K562 (cell line): Measurements from ENCODE around the gene IGSF21. TPM values are rescaled to one million over a fixed set of nuclear protein-coding genes. Genes with fewer than 3 reads are reported as not detected.

Source experiments
- CBX2 ChIP-seq: fragments of 200-600 bp; sonication (generic); IDR thresholded peaks from one replicate; pipeline ENCODE4 v1.6.1; 2012; ENCODE audit warnings: mild to moderate bottlenecking, low read length, inconsistent platforms; ENCODE audit not compliant: insufficient read depth, poor library complexity, severe bottlenecking
- HDAC3 ChIP-seq: fragments of 450-650 bp; IDR thresholded peaks from 2 replicates; pipeline ENCODE4 v1.6.1; 2018; ENCODE audit warnings: borderline replicate concordance, mild to moderate bottlenecking, moderate library complexity; ENCODE audit not compliant: partially characterized antibody
- RCOR1 ChIP-seq, 2 experiments: IDR thresholded peaks; 2 replicates each; pipeline ENCODE4 v1.6.1; 2012; ENCODE audit warnings: low read depth in 2 of 2, low read length in 2 of 2, borderline replicate concordance in 1 of 2, improper control_type of control experiment in 1 of 2
- RFX5 ChIP-seq: IDR thresholded peaks from 2 replicates; pipeline ENCODE4 v1.6.1; 2011; ENCODE audit warnings: low read depth, mild to moderate bottlenecking, improper control_type of control experiment, low read length
- SIN3B ChIP-seq: fragments of 450-650 bp; IDR thresholded peaks from 2 replicates; pipeline ENCODE4 v1.6.1; 2017; ENCODE audit warnings: low read depth, mild to moderate bottlenecking, moderate library complexity
- SRF ChIP-seq, 2 experiments: fragments of 250-450, 450-650 bp in 1 of 2; sonication (Bioruptor Pico) in 1 of 2; sonication (generic) in 1 of 2; formaldehyde crosslinking; IDR thresholded peaks; 2 replicates each; pipeline versions ENCODE4 v1.5.0 to v1.5.1; 2020 to 2022; ENCODE audit warnings: mild to moderate bottlenecking in 1 of 2, missing genetic modification reagents in 1 of 2
- TEAD1 ChIP-seq, 2 experiments: fragments of 450-650 bp in 1 of 2; sonication (generic) in 1 of 2; formaldehyde crosslinking; IDR thresholded peaks; 2 replicates each; pipeline versions ENCODE4 v1.4.0 to v1.8.0; 2020 to 2022; ENCODE audit warnings: mild to moderate bottlenecking in 2 of 2, missing genetic modification reagents in 1 of 2
- ZNF583 ChIP-seq: fragments of 250-450 bp; sonication (Bioruptor Pico); IDR thresholded peaks from 2 replicates; pipeline ENCODE4 v1.4.0; 2020
- polyA plus RNA-seq, 8 experiments: library from polyadenylated mRNA; depleted of rRNA in 4 of 8; stranded (reverse) in 5 of 8; unstranded in 3 of 8; fragments of >200 nt; fragmentation: Nextera tagmentation in 2 of 8; fragmentation: Illumina TruSeq in 1 of 8; extraction: Ambion mirVana in 2 of 8; extraction: Trizol in 1 of 8; gene quantifications; 2 replicates each; pipeline versions ENCODE4 v1.2.1 to v1.2.3, GENCODE V29; 2011 to 2014; ENCODE audit warnings: inconsistent platforms in 1 of 8, missing spikeins in 1 of 8
- total RNA-seq, 7 experiments: library from RNA; depleted of rRNA in 6 of 7; stranded (reverse); fragments of >200 nt in 6 of 7; fragmentation: Illumina TruSeq in 2 of 7; extraction: Trizol in 2 of 7; gene quantifications; 2 replicates each; pipeline versions ENCODE4 v1.2.1 to v1.2.3, GENCODE V29; 2011 to 2021; ENCODE audit warnings: low replicate concordance in 1 of 7
- TF ChIP-seq, protein P1 (sequence below), 2 experiments: fragments of 450-650 bp; IDR thresholded peaks; 2 replicates each; pipeline ENCODE4 v1.6.1; 2016; ENCODE audit warnings: mild to moderate bottlenecking in 2 of 2, borderline replicate concordance in 1 of 2, low read depth in 1 of 2, moderate library complexity in 1 of 2
- TF ChIP-seq, protein P2 (sequence below), 2 experiments: fragments of 450-650 bp in 1 of 2; sonication (generic) in 1 of 2; formaldehyde crosslinking; conservative IDR thresholded peaks; 2 replicates each; pipeline versions ENCODE4 v1.4.0 to v1.8.1; 2020 to 2022; ENCODE audit warnings: mild to moderate bottlenecking in 1 of 2, missing genetic modification reagents in 1 of 2
- TF ChIP-seq, protein P3 (sequence below): sonication (generic); formaldehyde crosslinking; IDR thresholded peaks from 2 replicates; pipeline ENCODE4 v1.9.0; 2022; ENCODE audit warnings: mild to moderate bottlenecking, missing genetic modification reagents
- TF ChIP-seq, protein P4 (sequence below): fragments of 450-650 bp; formaldehyde crosslinking; IDR thresholded peaks from 2 replicates; pipeline ENCODE4 v1.4.0; 2020; ENCODE audit warnings: mild to moderate bottlenecking, moderate library complexity
- TF ChIP-seq, protein P5 (sequence below): fragments of 450-650 bp; IDR thresholded peaks from 2 replicates; pipeline ENCODE4 v1.7.0; 2016; ENCODE audit warnings: borderline replicate concordance

Gene IGSF21
- total and polyA plus RNA-seq, 9 of the 15 experiments (the other 6 are each of a cell fraction or from before 2014, with no cell fraction given): not detected

DNA sequence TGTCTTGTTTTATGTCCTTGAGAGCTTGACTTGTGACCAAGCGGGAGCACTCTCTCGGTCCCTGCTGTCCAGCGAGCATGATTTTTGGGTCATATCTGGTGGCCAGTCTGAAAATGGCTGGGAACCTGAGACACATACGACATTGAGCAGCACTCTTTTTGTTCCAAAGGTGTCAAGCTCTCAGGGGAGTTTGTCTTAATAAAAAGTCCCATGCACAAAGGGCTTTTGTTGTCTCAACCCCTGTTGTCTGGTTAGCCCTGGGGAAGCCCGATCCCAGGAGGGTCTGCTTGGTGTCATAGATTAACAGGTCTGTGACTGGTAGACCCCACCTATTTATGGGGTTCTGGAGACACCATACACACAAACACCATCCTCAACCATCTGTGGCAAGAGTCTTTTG, 315.4 kb downstream of the IGSF21 start (continued):
- TF ChIP-seq, protein P1, sequence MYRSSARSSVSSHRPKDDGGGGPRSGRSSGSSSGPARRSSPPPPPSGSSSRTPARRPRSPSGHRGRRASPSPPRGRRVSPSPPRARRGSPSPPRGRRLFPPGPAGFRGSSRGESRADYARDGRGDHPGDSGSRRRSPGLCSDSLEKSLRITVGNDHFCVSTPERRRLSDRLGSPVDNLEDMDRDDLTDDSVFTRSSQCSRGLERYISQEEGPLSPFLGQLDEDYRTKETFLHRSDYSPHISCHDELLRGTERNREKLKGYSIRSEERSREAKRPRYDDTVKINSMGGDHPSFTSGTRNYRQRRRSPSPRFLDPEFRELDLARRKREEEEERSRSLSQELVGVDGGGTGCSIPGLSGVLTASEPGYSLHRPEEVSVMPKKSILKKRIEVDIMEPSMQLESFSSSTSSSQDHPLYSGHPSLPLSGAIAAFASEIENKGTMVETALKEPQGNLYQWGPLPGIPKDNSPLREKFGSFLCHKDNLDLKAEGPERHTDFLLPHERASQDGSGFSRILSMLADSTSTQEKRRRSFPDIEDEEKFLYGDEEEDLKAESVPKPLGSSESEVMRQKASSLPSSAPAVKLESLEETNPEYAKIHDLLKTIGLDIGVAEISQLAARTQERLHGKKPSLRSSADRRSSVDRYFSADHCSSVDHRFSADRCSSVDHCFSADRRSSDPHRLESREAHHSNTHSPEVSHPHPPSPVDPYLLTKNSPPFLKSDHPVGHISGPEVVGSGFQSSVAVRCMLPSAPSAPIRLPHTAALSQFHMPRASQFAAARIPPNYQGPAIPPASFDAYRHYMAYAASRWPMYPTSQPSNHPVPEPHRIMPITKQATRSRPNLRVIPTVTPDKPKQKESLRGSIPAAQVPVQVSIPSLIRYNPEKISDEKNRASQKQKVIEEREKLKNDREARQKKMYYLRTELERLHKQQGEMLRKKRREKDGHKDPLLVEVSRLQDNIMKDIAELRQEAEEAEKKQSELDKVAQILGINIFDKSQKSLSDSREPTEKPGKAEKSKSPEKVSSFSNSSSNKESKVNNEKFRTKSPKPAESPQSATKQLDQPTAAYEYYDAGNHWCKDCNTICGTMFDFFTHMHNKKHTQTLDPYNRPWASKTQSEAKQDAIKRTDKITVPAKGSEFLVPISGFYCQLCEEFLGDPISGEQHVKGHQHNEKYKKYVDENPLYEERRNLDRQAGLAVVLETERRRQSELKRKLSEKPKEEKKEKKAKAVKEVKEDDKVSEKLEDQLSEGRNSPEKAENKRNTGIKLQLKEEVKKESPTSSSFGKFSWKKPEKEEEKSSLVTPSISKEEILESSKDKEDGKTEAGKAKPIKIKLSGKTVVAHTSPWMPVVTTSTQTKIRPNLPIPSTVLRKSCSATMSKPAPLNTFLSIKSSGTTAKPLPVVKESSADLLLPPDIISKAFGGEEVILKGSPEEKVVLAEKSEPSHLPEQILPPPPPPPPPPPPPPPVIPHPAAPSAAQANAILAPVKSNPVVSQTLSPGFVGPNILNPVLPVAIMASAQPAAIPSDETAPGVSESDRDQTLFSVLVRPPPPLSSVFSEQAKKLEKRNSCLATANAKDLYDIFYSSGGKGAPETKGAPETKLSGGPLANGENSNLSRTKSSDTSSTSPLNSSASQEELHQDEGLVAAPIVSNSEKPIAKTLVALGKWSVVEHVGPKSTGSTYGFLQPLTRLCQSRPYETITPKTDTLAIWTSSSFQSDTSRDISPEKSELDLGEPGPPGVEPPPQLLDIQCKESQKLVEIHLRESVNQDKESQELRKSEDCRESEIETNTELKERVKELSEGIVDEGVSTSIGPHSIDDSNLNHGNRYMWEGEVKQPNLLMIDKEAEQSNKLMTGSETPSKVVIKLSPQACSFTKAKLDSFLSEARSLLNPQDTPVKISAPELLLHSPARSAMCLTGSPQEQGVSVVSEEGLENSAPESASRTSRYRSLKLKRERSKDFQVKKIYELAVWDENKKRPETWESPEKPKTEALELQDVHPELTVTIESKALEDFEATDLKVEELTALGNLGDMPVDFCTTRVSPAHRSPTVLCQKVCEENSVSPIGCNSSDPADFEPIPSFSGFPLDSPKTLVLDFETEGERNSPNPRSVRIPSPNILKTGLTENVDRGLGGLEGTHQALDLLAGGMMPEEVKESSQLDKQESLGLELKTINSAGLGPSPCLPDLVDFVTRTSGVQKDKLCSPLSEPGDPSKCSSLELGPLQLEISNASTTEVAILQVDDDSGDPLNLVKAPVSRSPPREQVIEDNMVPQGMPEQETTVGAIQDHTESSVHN (IDR thresholded peaks at IDR 0.05; ENCODE audit: borderline replicate concordance in 1 of 2, low read depth in 1 of 2): no peak
- TF ChIP-seq, protein P2, sequence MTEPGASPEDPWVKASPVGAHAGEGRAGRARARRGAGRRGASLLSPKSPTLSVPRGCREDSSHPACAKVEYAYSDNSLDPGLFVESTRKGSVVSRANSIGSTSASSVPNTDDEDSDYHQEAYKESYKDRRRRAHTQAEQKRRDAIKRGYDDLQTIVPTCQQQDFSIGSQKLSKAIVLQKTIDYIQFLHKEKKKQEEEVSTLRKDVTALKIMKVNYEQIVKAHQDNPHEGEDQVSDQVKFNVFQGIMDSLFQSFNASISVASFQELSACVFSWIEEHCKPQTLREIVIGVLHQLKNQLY (CRISPR knock-in tag; conservative IDR thresholded peaks at IDR 0.05): no peak
- TF ChIP-seq RFX5 (no peak), ZNF583 (CRISPR knock-in tag) (no peak), TEAD1 (CRISPR knock-in tag; IDR thresholded peaks at IDR 0.05) (no peak), HDAC3 (no peak), SIN3B (no peak), RCOR1 (IDR thresholded peaks at IDR 0.05; ENCODE audit: borderline replicate concordance in 1 of 2, low read depth in 2 of 2, low read length in 2 of 2) (no peak), CBX2 (no peak), SRF (CRISPR knock-in tag; IDR thresholded peaks at IDR 0.05) (no peak)
- TF ChIP-seq, protein P3, sequence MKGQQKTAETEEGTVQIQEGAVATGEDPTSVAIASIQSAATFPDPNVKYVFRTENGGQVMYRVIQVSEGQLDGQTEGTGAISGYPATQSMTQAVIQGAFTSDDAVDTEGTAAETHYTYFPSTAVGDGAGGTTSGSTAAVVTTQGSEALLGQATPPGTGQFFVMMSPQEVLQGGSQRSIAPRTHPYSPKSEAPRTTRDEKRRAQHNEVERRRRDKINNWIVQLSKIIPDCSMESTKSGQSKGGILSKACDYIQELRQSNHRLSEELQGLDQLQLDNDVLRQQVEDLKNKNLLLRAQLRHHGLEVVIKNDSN (CRISPR knock-in tag): no peak
- TF ChIP-seq, protein P4, sequence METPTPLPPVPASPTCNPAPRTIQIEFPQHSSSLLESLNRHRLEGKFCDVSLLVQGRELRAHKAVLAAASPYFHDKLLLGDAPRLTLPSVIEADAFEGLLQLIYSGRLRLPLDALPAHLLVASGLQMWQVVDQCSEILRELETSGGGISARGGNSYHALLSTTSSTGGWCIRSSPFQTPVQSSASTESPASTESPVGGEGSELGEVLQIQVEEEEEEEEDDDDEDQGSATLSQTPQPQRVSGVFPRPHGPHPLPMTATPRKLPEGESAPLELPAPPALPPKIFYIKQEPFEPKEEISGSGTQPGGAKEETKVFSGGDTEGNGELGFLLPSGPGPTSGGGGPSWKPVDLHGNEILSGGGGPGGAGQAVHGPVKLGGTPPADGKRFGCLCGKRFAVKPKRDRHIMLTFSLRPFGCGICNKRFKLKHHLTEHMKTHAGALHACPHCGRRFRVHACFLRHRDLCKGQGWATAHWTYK (CRISPR knock-in tag): 0 out of 2 replicates have a peak, but pooled peaks have one; percentile 12
- TF ChIP-seq, protein P5, sequence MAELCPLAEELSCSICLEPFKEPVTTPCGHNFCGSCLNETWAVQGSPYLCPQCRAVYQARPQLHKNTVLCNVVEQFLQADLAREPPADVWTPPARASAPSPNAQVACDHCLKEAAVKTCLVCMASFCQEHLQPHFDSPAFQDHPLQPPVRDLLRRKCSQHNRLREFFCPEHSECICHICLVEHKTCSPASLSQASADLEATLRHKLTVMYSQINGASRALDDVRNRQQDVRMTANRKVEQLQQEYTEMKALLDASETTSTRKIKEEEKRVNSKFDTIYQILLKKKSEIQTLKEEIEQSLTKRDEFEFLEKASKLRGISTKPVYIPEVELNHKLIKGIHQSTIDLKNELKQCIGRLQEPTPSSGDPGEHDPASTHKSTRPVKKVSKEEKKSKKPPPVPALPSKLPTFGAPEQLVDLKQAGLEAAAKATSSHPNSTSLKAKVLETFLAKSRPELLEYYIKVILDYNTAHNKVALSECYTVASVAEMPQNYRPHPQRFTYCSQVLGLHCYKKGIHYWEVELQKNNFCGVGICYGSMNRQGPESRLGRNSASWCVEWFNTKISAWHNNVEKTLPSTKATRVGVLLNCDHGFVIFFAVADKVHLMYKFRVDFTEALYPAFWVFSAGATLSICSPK: no peak
